ENCODE measurements around the gene POPDC3. TPM values are rescaled to one million over a fixed set of nuclear protein-coding genes. Genes with fewer than 3 reads are reported as not detected.
"Not testable (repeated sequence)": the region's sequence is repeated elsewhere in the genome, so short reads cannot be mapped to it uniquely, and the experiment has no call there.

The POPDC3 gene
- 0.92 and 2.4 TPM in 2 replicates for total RNA-seq

- no peak for DNase-seq (ENCODE audit: low read depth, low spot score)
Measured at GRCh38 chr6:105179244-105180065, at the start of gene POPDC3. TSS of gene POPDC3 (minus strand) at chr6:105180014. CDS start at chr6:105161909, 18,105 bp downstream.

GRCh38 chr6:105227295-105227767 is 47.5 kb upstream of the POPDC3 start:
- no peak for DNase-seq (ENCODE audit: low read depth, low spot score)

- peak; percentile 13 for DNase-seq (ENCODE audit: low read depth, low spot score)
Measured at GRCh38 chr6:105226598-105227294, 46.9 kb upstream of the POPDC3 start.

GRCh38 chr6:105223242-105223641 is 43.4 kb upstream of the POPDC3 start:
- no peak for DNase-seq (ENCODE audit: low read depth, low spot score)

GRCh38 chr6:105221219-105221618 is 41.4 kb upstream of the POPDC3 start:
- DNase-seq (ENCODE audit: low read depth, low spot score): not testable (repeated sequence)

- DNase-seq (ENCODE audit: low read depth, low spot score): no peak
Measured at GRCh38 chr6:105220186-105220585, 40.4 kb upstream of the POPDC3 start.

GRCh38 chr6:105219218-105219617 is 39.4 kb upstream of the POPDC3 start:
- not testable (repeated sequence) for DNase-seq (ENCODE audit: low read depth, low spot score)

GRCh38 chr6:105215506-105215905 is 35.7 kb upstream of the POPDC3 start:
- no peak for DNase-seq (ENCODE audit: low read depth, low spot score)

GRCh38 chr6:105214668-105215067 is 34.9 kb upstream of the POPDC3 start:
- no peak for DNase-seq (ENCODE audit: low read depth, low spot score)

- DNase-seq (ENCODE audit: low read depth, low spot score): no peak
Measured at GRCh38 chr6:105213272-105213671, 33.5 kb upstream of the POPDC3 start.

GRCh38 chr6:105212587-105212986 is 32.8 kb upstream of the POPDC3 start:
- DNase-seq (ENCODE audit: low read depth, low spot score): no peak

GRCh38 chr6:105211831-105212230 is 32.0 kb upstream of the POPDC3 start:
- no peak for DNase-seq (ENCODE audit: low read depth, low spot score)

GRCh38 chr6:105210932-105211531 is 31.2 kb upstream of the POPDC3 start:
- DNase-seq (ENCODE audit: low read depth, low spot score): no peak

GRCh38 chr6:105209950-105210706 is 30.3 kb upstream of the POPDC3 start:
- DNase-seq (ENCODE audit: low read depth, low spot score): no peak

- no peak for DNase-seq (ENCODE audit: low read depth, low spot score)
Measured at GRCh38 chr6:105207524-105208269, 27.9 kb upstream of the POPDC3 start.

GRCh38 chr6:105204768-105205167 is 25.0 kb upstream of the POPDC3 start:
- no peak for DNase-seq (ENCODE audit: low read depth, low spot score)

- DNase-seq (ENCODE audit: low read depth, low spot score): no peak
Measured at GRCh38 chr6:105204331-105204730, 24.5 kb upstream of the POPDC3 start.

- DNase-seq (ENCODE audit: low read depth, low spot score): no peak
Measured at GRCh38 chr6:105202486-105202885, 22.7 kb upstream of the POPDC3 start.

GRCh38 chr6:105200133-105200730 is 20.4 kb upstream of the POPDC3 start:
- no peak for DNase-seq (ENCODE audit: low read depth, low spot score)

GRCh38 chr6:105199711-105200110 is 19.9 kb upstream of the POPDC3 start:
- no peak for DNase-seq (ENCODE audit: low read depth, low spot score)

All from pulmonary artery endothelial cell (primary cell).